ENCODE measurements around the gene PTCD2. TPM values are rescaled to one million over a fixed set of nuclear protein-coding genes. Genes with fewer than 3 reads are reported as not detected.

The PTCD2 gene
- total RNA-seq, 1 experiment from 2014 or later = 11.6 TPM

DNA sequence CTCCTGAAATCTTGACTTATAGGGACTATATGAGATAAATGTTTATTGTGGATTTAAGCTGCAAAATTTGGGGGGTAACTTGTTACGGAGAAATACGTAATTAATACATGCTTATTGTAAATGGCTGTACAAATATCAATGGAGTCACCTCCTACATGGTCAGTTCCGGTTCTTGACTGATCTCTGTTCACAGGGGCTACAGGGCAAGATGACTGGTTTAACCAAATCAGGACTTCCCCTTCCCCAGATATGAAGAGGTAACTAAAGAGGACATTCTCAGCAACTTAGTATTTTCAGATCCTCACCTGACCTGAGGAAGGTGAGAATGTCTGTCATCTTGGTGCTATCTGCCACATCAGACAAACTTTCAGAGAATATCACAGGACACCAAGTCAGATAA is 54.7 kb downstream of the PTCD2 start:
- TF ChIP-seq, protein P1, sequence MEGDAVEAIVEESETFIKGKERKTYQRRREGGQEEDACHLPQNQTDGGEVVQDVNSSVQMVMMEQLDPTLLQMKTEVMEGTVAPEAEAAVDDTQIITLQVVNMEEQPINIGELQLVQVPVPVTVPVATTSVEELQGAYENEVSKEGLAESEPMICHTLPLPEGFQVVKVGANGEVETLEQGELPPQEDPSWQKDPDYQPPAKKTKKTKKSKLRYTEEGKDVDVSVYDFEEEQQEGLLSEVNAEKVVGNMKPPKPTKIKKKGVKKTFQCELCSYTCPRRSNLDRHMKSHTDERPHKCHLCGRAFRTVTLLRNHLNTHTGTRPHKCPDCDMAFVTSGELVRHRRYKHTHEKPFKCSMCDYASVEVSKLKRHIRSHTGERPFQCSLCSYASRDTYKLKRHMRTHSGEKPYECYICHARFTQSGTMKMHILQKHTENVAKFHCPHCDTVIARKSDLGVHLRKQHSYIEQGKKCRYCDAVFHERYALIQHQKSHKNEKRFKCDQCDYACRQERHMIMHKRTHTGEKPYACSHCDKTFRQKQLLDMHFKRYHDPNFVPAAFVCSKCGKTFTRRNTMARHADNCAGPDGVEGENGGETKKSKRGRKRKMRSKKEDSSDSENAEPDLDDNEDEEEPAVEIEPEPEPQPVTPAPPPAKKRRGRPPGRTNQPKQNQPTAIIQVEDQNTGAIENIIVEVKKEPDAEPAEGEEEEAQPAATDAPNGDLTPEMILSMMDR (IDR thresholded peaks at IDR 0.05; ENCODE audit: insufficient read depth in 1 of 2, low read depth in 1 of 2, low read length in 1 of 2, severe bottlenecking in 1 of 2, unreplicated experiment in 1 of 2) = no peak
- H3K4me3 ChIP-seq (ENCODE audit: low read depth, low read length) = no peak overlapping the region
- Mint-ChIP-seq H3K27ac (ENCODE audit: unreplicated experiment) (no peak overlapping the region), H3K27me3 (ENCODE audit: insufficient read depth, unreplicated experiment) (no peaks in the 10 kb centered on the region), H3K36me3 (ENCODE audit: insufficient read depth, unreplicated experiment) (no peaks in the 10 kb centered on the region), H3K4me1 (ENCODE audit: low read depth, unreplicated experiment) (no peaks in the 10 kb centered on the region), H3K4me3 (ENCODE audit: unreplicated experiment) (no peak overlapping the region), H3K9me3 (ENCODE audit: unreplicated experiment) (no peaks in the 10 kb centered on the region)
- H3K4me1 ChIP-seq = no peaks in the 10 kb centered on the region
- no TSS peak for BruUV-seq (replicated peaks)
- DNase-seq = no peak
- H3K27me3 ChIP-seq (replicated peaks; ENCODE audit: control insufficient read depth, insufficient read depth, low read length) = no peaks in the 10 kb centered on the region
- H3K9me3 ChIP-seq = no peaks in the 10 kb centered on the region
- ChIA-PET CTCF (no interaction called here), POLR2A (no interaction called here)
- intact Hi-C loops (cut with micrococcal nuclease; ENCODE audit: unreplicated experiment) = no loop called here
- H3K36me3 ChIP-seq (ENCODE audit: control insufficient read depth, insufficient read depth, low read length) = no peaks in the 10 kb centered on the region

DNA sequence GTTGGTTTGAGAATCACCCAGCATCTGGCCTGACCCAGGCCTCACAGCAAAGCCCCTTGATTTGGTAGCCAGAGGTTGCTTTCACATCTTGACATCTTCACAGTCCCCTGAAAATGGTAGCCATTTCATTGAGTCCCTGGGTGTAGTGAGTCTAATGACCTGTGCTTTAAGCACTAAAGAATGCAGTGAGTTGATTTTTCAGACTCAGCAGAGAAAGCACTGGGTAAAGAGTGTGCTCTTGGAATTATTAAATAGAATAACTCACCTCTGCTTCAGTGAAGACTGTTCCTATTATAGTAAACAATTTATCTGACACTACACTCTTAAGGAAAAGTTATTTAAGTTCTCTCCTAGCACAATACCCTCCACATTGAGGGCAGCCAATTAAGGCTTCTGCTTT is 56.2 kb downstream of the PTCD2 start:
- TF ChIP-seq, protein P1 (IDR thresholded peaks at IDR 0.05; ENCODE audit: insufficient read depth in 1 of 2, low read depth in 1 of 2, low read length in 1 of 2, severe bottlenecking in 1 of 2, unreplicated experiment in 1 of 2) = no peak
- Histone ChIP-seq H3K4me3 (ENCODE audit: low read depth, low read length) (no peak overlapping the region), H3K4me1 (no peaks in the 10 kb centered on the region), H3K36me3 (ENCODE audit: control insufficient read depth, insufficient read depth, low read length) (no peaks in the 10 kb centered on the region), H3K27me3 (replicated peaks; ENCODE audit: control insufficient read depth, insufficient read depth, low read length) (no peaks in the 10 kb centered on the region), H3K9me3 (no peaks in the 10 kb centered on the region)
- Mint-ChIP-seq H3K27ac (ENCODE audit: unreplicated experiment) (no peak overlapping the region), H3K4me1 (ENCODE audit: low read depth, unreplicated experiment) (no peaks in the 10 kb centered on the region), H3K9me3 (ENCODE audit: unreplicated experiment) (no peaks in the 10 kb centered on the region), H3K36me3 (ENCODE audit: insufficient read depth, unreplicated experiment) (no peaks in the 10 kb centered on the region), H3K27me3 (ENCODE audit: insufficient read depth, unreplicated experiment) (no peaks in the 10 kb centered on the region), H3K4me3 (ENCODE audit: unreplicated experiment) (no peak overlapping the region)
- no peak for DNase-seq
- ChIA-PET CTCF (interaction anchor here (0.6 kb wide), 1 partner anchor 16 kb away, joined by 5 read pairs; no protein-coding TSS in a partner anchor), POLR2A (no interaction called here)
- intact Hi-C loops (cut with micrococcal nuclease; ENCODE audit: unreplicated experiment) = no loop called here
- BruUV-seq (replicated peaks) = no TSS peak

DNA sequence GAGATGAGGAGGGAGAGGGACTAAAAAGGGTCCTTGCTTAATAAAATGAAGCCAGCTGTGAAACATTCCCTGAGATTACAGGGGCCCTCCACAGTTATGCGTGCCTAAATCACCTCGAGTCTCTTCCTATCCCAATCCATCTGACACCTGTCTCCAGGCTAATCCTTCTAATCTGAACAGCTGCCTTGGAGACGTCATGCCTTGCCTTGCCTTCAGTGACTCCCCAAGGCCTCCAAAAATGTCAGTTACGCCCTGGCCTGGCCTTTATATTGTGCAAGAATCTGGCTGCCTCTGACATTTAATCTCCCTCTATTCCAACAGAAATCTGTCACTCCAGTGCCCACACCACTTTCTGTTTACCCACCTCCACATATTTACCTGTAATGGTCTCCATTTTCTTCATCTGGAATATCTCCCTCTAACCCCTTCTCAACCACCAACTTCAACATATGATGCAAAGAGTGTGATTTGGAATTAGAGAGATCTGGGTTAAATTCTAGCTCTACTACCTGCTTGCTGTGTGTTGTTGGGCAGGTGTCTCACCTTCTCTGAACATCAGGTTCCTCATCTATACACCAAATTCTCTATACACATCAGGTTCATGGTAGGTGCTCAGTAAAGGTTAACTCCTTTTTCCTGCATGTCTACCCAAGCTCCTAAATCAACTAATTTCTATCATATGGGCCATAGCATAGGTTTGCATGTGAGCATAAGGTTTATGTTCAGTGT is 57.9 kb downstream of the PTCD2 start:
- BruUV-seq (replicated peaks) = no TSS peak
- Histone ChIP-seq H3K4me1 (no peaks in the 10 kb centered on the region), H3K4me3 (ENCODE audit: low read depth, low read length) (no peak overlapping the region), H3K9me3 (no peaks in the 10 kb centered on the region), H3K27me3 (replicated peaks; ENCODE audit: control insufficient read depth, insufficient read depth, low read length) (no peaks in the 10 kb centered on the region), H3K36me3 (ENCODE audit: control insufficient read depth, insufficient read depth, low read length) (no peaks in the 10 kb centered on the region)
- ChIA-PET CTCF (no interaction called here), POLR2A (no interaction called here)
- no peaks in the 10 kb centered on the region for H3K9me3 Mint-ChIP-seq (ENCODE audit: unreplicated experiment)
- TF ChIP-seq, protein P1 (IDR thresholded peaks at IDR 0.05; ENCODE audit: insufficient read depth in 1 of 2, low read depth in 1 of 2, low read length in 1 of 2, severe bottlenecking in 1 of 2, unreplicated experiment in 1 of 2) = no peak
- no peak overlapping the region for H3K27ac Mint-ChIP-seq (ENCODE audit: unreplicated experiment)
- no peak for DNase-seq
- no peaks in the 10 kb centered on the region for H3K36me3 Mint-ChIP-seq (ENCODE audit: insufficient read depth, unreplicated experiment)
- no peaks in the 10 kb centered on the region for H3K27me3 Mint-ChIP-seq (ENCODE audit: insufficient read depth, unreplicated experiment)
- no peaks in the 10 kb centered on the region for H3K4me1 Mint-ChIP-seq (ENCODE audit: low read depth, unreplicated experiment)
- no peak overlapping the region for H3K4me3 Mint-ChIP-seq (ENCODE audit: unreplicated experiment)
- intact Hi-C loops (cut with micrococcal nuclease; ENCODE audit: unreplicated experiment) = no loop called here
